Esophagus squamous epithelium (tissue), 4 donors: Measurements from ENCODE around the gene TMEM178B.

Experiments
- CTCF ChIP-seq, 6 experiments: fragments of 450-650 bp in 4 of 6; fragments of 200-600 bp in 2 of 6; sonication (generic) in 2 of 6; IDR thresholded peaks; one replicate each; pipeline ENCODE4 v1.5.1; 2016 to 2019; ENCODE audit warnings: antibody characterized with exemption in 6 of 6, mild to moderate bottlenecking in 4 of 6, moderate library complexity in 4 of 6
- POLR2A ChIP-seq, 4 donors: fragments of 450-650 bp; IDR thresholded peaks; one replicate each; pipeline ENCODE4 v1.6.1; 2017; ENCODE audit warnings: antibody characterized with exemption in 4 of 4, mild to moderate bottlenecking in 4 of 4, moderate library complexity in 3 of 4

GRCh38 chr7:141094336-141095070 is 20.6 kb downstream of the TMEM178B start:
- TF ChIP-seq CTCF (IDR thresholded peaks at IDR 0.05), result no peak
- TF ChIP-seq POLR2A (IDR thresholded peaks at IDR 0.05), result no peak
